ENCODE measurements around the gene MYO19. TPM values are rescaled to one million over a fixed set of nuclear protein-coding genes. Genes with fewer than 3 reads are reported as not detected.

Gene MYO19
- total and polyA plus RNA-seq, 9 of the 15 experiments (the other 6 are each of a cell fraction or from before 2014, with no cell fraction given), result 21.6 to 176 (median 129) TPM

GRCh38 chr17:36486204-36487194, 48.2 kb downstream of the MYO19 start, which contains the start of gene ZNHIT3 (continued):
- no peak for TF ChIP-seq FIP1L1 (IDR thresholded peaks at IDR 0.05; ENCODE audit: low read depth, low read length, poor library complexity, severe bottlenecking)
- peak; percentile 53 for TF ChIP-seq NFYB (IDR thresholded peaks at IDR 0.05; ENCODE audit: extremely low read depth, insufficient read length)
- peak; percentile 65 for TF ChIP-seq EP400 (IDR thresholded peaks at IDR 0.05)
- TF ChIP-seq MEIS2 (IDR thresholded peaks at IDR 0.05; ENCODE audit: partially characterized antibody), result peak; percentile 42
- peak; percentile 44 for TF ChIP-seq CCNT2 (IDR thresholded peaks at IDR 0.05; ENCODE audit: borderline replicate concordance, extremely low read depth, insufficient read length, low read depth, low read length)
- no peak for TF ChIP-seq ZNF217 (CRISPR knock-in tag; IDR thresholded peaks at IDR 0.05)
- no peak for TF ChIP-seq ILK (tag; IDR thresholded peaks at IDR 0.05; ENCODE audit: borderline replicate concordance, low read depth)
- TF ChIP-seq EP300 (IDR thresholded peaks at IDR 0.05; ENCODE audit: low read length), result no peak
- TF ChIP-seq PREB (CRISPR knock-in tag; IDR thresholded peaks at IDR 0.05), result no peak
- no peak for TF ChIP-seq PHB2 (IDR thresholded peaks at IDR 0.05; ENCODE audit: low read depth)
- TF ChIP-seq ZNF143 (CRISPR knock-in tag; IDR thresholded peaks at IDR 0.05), result no peak
- no peak for TF ChIP-seq CHD1 (IDR thresholded peaks at IDR 0.05; ENCODE audit: low read length)
- 0 out of 3 replicates have a peak, but pooled peaks of 1 of the 2 experiments have one; percentile 52 for TF ChIP-seq CBX3 (IDR thresholded peaks at IDR 0.05; ENCODE audit: borderline replicate concordance in 1 of 2, low read length in 2 of 2)
- peak; percentile 98 for TF ChIP-seq XRCC5 (IDR thresholded peaks at IDR 0.05; ENCODE audit: low read depth, low read length)
- TF ChIP-seq SRSF1 (IDR thresholded peaks at IDR 0.05; ENCODE audit: low read depth, low read length), result no peak
- TF ChIP-seq ELK1 (CRISPR knock-in tag; IDR thresholded peaks at IDR 0.05), result no peak
- TF ChIP-seq SMC3 (conservative IDR thresholded peaks at IDR 0.05; ENCODE audit: insufficient read depth, low read depth, low read length), result no peak
- TF ChIP-seq HES1 (IDR thresholded peaks at IDR 0.05; ENCODE audit: low read depth), result no peak
- TF ChIP-seq MAX (CRISPR knock-in tag; IDR thresholded peaks at IDR 0.05), result peak; percentile 53
- TF ChIP-seq SMAD1 (IDR thresholded peaks at IDR 0.05; ENCODE audit: low read depth, low read length, partially characterized antibody), result peak; percentile 26
- TF ChIP-seq NKRF (IDR thresholded peaks at IDR 0.05; ENCODE audit: borderline replicate concordance), result 0 out of 2 replicates have a peak, but pooled peaks have one; percentile 18
- no peak for TF ChIP-seq ZZZ3 (IDR thresholded peaks at IDR 0.05)

All from K562 (cell line).